Fibroblast of skin of scalp (primary cell): Measurements from ENCODE around the gene SUGP2. TPM values are rescaled to one million over a fixed set of nuclear protein-coding genes. Genes with fewer than 3 reads are reported as not detected.

Experiments used
- DNase-seq: peaks from one replicate; pipeline ENCODE4 v3.0.0-alpha.2; 2013
- polyA plus RNA-seq, 2 experiments: library from polyadenylated mRNA; unstranded; fragments of 120-200 nt; gene quantifications; one replicate each; pipeline ENCODE4 v1.2.1, GENCODE V29; 2013; ENCODE audit not compliant: insufficient read length in 2 of 2

Gene SUGP2
- polyA plus RNA-seq (2013, experiment 1 of 2; ENCODE audit: insufficient read length) = 53.4 TPM
- polyA plus RNA-seq (2013, experiment 2 of 2; ENCODE audit: insufficient read length) = 53.9 TPM

DNA sequence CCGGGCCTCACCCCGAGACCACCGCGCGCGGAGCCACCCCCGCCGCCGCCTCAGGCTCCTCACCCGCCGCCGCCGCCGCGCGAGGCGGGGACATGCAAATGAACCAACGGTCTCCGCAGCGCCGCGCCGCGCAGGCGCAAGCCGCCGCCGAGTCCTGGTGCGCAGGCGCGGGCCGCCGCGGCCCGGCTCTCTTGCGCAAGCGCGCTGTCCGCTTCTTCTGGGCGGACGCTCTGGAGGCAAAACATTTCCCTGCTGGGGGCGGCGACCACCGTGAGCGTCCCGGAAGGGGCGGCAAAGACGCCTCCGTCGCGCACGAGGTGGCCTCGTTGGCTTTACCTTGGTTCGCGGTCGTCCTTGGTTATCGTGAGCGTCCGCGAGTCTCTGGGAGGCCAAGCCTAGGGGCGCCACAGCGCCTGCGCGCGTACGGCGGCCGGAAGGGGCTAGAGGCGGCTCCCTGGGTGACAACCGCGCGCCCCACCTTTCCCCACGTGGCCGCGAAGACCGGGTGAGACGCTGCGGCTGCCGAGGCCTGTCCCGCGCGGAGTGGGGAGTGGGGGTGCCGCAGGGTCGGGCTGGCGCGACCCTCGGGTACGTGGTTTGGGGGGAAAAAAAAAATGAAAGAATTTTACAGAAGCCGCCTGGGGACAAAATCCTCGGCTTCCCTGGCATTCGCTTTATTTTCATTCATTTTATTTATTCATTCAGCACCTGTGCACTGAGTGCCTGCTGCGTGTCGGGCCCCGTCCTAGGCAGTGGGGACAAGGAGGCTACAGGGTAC is at the start of gene SUGP2, which contains the start of gene ARMC6:
Gene SUGP2, minus strand, starts transcription at position 92 of the 778 bp plus-strand sequence. CDS start 2,446 bp downstream, outside the sequence.
Gene ARMC6, plus strand, starts transcription at position 178 of the 778 bp plus-strand sequence. CDS start 607 bp downstream, outside the sequence.
- DNase-seq = peak; percentile 87

DNA sequence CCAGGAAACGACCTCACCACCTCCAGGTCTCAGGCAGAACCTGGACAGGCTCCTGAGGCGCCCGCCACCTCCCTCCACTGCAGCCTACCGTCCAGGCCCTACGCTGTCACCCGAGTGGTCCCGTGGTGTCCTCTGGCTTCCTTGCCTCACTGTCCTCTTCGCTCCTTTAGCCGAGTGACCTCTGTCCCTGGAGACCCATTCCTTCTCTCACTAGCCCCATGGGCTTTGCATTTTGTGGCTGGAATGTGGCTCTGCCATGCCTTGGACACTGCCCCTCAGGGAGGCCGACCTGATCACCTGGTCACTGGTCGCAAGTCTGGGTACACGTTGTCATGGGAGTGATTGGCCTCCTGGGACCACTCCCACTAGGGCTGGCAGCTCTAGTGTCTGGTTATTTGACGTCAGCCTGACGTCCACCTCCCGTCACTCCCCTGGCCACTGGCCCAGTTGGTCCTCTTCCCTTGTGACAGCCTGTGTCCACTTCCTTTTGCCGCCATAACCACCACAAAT is 48.4 kb upstream of the SUGP2 start:
- DNase-seq = no peak

DNA sequence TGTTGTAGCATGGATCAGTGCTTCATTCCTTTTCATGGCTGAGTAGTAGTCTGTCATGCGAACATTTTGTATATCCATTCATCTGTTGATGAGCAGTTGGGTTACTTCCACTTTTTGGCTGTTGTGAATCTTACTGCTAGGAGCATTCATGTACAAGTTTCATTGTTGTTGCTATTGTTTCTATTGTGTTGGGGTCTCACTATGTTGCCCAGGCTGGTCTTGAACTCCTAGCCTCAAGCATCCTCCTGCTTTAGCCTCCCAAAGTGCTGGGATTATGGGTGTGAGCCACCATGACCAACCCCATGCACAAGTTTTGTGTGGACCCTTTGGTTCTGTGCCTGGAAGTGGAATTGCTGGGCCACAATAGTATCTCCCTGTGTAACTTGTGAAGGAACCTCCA is 46.3 kb upstream of the SUGP2 start:
- DNase-seq = no peak

DNA sequence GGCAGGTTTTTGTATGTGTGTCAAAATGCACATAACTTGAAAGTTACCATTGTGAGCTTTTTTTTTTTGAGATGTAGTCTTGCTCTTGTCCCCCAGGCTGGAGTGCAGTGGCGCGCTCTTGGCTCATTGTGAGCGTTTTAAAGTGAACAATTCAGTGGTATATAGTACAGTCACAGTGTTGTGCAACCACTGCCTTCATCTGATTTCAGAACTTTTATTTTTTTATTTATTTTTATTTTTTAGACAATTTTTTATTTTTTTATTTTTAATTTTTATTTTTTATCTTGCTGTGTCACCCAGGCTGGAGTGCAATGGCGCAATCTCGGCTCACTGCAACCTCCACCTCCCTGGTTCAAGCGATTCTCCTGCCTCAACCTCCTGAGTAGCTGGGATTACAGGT is 45.5 kb upstream of the SUGP2 start:
- no peak for DNase-seq

DNA sequence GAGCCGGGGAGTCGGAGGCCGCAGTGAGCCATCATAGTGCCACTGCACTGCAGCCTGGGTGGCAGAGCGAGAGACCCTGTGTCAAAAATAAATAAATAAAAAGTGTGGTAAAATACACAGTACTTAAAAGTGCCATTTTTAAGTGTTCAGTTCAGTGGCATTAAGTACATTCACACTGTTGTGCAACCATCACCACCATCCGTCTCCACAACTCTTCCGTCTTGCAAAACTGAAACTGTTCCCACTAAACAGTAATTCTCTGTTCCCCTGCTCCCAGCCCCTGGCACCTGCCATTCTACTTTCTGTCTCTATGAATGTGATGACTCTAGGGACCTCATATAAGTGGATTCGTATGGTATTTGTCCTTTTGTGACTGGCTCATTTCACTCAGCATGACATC is 43.8 kb upstream of the SUGP2 start:
- no peak for DNase-seq

DNA sequence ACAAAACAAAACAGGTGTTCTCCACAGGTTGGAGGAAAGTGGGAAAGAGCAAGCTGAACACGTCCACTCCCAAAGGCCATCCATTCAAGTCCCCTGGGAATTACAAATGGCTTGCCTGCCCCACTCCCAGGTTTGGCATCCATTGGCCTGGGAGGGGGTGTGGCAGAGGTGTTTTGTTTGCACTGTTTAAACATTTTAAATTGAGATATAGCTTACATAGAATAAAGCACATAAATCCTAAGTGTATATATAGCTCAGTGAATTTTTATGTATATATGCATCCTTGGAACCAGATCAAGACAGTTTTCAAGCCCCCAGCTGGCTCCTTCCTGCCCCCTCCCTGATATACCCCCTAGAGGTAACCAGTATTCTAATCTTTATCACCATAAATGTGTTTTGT is 43.2 kb upstream of the SUGP2 start:
- no peak for DNase-seq

DNA sequence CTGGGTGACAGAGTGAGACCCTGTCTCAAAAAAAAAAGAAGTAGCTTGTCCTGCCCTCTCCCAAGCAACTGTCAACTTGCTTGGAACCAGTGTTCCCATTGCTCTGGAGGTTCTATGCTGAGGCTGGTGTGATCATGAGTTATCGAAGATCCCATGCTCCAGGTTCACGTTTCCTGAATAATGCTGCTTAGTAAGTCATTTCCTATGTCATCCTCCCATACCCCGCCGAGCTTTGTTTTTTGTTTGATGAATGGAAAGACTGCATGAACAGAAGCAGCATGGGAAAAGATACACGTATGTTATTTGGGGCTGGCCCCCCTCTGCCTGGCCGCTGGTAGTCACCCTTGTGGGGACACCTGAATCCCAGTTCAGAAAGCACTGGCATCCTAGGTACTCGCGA is 41.8 kb upstream of the SUGP2 start:
- DNase-seq = no peak

DNA sequence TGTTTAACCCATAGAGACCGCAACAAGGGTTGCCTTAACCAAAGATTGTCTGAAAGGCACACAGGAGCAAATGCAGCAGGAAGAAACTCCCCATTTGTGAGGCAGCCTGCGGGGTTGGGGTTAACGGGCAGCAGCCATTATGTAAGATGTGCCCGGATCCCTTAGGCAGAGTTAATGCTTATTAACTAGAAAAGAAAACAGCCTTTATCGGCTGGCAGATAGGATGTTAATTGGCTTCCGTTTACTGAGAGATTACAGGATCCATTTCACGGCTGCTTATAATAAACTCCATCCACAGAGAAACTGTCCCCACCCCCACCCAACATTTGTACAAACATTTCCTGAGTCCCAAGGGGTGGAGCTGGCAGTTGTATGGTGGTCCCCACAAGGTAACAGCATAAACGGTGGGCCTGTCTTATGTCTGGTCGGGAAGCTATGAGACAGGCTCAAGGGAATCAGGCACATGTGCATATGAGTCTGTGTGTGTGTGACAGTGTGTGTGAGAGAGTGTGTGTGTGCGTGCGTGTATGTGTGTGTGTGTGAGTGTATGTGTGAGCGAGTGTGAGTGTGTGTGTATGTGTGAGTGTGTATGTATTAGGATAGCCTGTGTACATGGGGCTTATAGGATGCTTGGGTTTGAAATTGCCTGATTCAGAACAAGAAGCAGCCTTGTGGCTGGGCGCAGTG is 41.0 kb upstream of the SUGP2 start:
- DNase-seq = no peak

DNA sequence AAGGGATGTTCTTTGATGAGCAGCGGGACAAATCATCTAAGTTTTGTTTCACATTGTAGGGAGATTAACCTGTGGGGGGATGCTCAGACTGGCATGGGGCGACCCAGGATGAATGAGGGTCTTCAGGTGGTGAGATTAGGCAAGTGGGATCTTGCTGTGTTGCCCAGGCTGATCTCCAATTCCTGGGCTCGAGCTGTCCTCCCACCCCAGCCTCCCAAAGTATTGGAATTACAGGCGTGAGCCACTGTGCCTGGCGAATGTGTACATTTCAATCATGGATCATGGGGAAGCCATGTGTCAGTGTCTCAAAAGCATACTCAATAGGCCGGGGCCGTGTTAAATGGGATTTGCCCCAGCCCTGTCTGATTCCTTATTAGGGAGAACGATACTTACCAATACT is 38.6 kb upstream of the SUGP2 start:
- no peak for DNase-seq

DNA sequence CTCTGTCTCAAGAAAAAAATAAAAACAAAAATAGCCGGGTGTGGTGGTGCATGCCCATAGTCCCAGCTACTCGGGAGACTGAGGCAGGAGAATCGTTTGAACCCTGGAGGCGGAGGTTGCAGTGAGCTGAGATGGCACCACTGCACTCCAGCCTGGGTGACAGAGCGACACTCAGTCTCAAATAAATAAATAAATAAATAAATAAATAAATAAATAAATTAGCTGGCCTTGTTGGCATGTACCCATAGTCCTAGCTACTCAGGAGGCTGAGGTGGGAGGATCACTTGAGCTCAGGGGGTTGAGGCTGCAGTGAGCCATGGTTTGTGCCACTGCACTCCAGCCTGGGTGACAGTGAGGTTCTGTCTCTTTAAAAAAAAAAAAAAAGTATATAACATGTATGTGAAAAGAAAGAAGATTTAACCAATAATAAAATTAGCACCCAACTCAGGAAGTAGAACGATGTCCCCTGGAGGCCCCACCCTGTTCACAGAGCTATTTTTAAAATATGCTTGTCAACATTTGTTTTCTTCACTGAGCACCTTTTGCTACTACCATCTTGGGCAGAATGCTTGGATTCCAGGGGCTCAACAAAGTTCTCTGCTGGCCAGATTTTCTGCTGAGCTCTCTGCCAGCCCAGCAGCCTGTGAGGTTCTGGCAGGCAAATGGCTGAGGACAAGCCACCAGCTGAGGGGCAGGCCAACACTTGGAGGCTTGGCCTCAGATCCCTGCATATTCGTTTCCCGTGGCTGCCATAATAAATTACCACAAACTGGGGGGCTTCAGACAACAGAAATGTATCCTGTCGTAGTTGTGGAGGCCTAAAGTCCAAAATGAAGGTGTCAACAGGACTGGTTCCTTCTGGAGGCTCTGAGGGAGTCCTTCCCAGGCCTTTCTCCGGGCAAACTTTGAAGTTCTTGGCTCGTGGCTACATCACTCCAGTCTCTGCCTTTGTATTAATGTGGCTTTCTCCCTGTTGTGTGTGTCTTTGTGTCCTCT is 35.6 kb upstream of the SUGP2 start:
- no peak for DNase-seq

DNA sequence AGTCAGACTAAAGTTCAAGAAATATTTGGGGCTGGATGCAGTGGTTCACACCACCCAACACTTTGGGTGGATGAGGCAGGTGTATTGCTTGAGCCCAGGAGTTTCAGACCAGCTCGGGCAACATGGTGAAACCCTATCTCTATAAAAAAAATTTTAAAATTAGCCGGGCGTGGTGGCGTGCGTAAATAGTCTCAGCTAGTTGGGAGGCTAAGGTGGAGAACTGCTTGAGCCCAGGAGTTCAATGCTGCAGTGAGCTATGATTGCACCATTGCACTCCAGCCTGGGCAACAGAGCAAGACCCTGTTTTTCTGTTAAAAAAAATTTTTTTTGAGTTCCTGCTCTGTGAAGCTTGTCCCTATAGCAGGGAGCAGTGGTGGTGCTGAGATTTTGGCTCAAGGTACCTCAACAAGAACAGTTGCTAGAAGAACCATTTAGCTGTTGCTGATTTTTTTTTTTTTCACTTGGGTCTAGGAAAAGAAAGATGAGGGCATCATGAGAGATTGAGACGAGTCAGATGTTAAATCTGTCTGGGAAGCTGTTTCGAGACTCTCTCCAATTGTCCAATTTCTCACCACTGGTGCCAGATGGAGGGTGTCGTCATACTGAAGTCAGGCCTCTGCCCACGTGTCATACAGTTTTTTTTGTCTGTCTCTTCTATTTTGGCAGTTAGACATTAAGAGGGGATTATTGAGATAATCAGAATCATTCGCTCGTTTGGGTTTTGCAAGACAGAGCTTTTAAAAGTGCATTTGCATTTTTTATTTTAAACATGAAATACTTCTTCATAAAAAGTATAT is 34.2 kb upstream of the SUGP2 start:
- no peak for DNase-seq

DNA sequence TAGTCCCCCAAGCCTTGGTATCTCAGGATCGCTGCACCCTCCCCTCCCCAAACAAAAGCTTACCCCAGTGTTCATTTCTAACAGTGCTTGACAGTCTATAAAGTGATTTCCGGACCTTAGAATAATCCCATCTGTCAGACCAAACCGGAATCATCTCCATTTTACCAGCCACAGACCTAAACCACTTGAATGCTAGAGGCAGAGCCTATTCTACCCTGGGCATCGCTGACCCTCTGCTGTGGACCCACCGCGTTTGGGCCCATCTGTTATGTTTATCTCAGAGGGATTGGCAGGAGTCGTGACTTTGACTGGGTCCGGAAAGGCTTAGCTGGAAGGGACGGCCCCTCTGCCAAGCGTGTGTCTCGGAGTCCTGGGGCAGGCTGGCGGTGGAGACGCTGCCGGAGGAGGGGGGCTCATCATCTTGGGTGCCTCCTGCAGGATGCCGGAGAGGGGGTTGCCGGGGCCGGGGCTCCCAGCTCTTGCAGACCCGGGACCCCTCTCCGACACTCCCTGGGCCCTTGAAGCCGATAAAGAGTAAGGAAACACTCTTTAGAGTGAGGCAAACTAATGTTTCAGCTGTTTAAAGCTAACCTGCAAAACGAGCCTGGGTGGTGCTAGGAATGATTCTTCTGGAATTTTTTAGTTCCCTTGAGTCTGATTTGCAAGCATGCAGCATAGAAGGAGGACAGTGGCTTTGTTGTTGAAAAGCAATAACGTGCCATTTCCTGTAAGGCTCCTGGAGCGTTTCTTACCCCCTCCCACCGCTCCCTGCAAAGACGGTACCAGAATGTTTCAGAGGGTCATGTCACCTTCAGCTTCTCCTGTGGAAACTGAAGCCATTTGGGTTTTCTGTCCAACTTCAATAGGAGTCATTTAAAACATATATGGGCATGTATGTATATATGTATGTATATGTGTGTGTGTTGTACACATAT is 31.8 kb upstream of the SUGP2 start:
- no peak for DNase-seq

DNA sequence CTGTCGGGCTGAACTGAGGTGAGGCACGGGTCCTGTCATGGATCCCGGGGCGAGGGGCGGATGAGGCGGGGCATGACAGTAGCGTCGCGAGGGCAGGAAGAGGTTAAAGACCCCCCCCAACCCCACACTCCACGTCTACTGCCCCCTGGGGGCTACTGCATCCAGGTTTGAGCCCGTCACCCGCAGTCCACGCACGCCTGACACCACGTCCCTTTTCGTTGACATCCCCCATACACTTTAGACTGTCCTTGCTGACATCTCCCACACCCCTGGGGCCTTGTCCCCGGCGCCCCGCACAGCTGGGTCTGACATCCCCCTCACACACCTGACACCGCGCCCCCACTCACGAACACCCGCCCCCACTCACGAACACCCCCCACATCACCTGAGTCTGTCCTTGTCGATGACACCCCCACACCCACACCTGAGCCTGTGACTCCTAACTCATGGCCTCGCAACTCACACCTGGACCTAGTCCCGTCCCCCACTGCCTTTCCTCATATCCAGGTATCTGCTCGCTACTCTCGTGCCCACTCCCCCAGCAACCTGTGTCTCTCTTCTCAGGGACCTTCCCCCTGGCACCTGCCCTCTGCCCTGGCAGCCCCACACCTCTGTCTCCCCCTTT is 30.9 kb upstream of the SUGP2 start:
- DNase-seq = no peak

DNA sequence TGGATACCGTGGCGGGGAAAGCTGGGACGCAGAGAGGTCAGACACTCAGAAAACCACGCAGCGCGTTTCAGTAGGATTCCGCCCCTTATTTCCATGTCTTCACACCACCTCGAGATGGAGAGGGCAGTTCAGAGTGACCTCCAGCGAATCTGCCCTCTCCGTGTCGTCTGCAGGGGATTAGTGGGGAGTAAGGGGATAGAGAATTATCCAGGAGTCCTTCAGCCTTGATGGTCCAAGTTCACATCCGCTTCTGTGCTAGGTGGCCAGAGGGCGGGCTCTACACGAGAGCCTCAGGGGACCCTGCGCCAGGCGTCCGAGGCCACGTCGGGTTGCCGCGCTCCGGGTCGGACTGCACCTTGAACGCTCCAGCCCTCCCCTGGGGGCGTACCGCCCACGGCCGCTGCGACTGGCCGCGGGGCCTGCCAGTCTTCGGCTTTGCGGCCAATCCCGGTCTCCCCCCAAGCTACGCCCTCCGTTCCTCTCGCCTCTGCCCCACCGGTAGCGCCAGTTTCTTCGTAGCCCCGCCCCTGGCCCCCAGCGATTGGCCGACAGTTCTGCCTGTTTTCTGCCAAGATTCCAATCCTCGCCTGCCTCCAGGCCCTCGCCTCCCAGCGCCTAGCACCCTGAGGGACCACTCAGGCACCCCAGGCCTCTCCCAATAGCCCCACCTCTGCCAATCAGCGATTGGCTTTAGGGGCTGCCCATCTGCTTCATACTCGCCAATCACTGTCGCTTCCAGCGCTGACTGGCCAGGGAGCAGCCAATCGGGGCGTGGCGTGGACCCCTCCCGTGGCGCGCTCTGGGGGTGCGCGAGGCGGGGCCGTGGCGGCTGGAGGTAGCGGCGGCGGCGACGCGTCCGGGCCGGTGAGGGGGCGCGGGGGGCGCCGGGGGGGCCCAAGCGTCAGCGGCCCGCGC is 30.1 kb upstream of the SUGP2 start, which contains the start of gene SLC25A42:
Gene SLC25A42, plus strand, starts transcription at position 812 of the 915 bp plus-strand sequence. CDS start 32,131 bp downstream, outside the sequence.
- DNase-seq = peak; percentile 100

DNA sequence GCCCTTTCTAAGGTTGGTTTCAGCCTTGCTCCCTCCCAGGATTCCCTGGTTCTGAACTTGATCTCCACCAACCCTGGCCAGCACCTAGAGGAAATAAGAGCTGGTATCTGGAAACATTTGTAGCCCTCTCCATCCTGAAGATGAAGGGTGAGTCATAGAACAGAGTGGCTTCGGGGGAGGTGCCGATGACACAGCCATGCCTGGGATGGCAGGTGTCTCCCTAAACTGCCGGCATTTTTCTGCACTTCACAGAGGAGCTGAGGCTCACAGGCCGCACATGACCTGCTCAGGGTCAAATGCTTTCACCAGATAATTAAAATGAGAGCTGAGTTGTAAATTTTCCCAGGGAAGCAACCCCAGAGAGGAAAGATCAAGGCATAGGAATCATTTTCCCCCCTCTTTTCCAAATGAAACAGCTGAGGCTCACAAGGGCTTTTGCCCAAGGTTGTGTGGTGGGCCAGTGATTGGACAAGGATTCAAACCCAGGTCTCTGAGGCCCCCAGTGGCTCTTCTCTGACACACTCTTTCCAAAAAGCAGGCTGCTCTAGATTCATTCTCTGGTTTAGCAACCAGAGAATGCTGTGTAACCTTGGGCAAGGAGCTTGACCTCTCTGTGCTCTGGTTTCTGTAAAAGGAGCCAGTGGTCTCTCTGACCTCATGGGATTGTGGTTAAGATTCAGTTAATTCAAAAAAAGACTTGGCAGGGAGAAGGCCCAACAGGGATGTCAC is 29.3 kb upstream of the SUGP2 start:
- peak; percentile 22 for DNase-seq

DNA sequence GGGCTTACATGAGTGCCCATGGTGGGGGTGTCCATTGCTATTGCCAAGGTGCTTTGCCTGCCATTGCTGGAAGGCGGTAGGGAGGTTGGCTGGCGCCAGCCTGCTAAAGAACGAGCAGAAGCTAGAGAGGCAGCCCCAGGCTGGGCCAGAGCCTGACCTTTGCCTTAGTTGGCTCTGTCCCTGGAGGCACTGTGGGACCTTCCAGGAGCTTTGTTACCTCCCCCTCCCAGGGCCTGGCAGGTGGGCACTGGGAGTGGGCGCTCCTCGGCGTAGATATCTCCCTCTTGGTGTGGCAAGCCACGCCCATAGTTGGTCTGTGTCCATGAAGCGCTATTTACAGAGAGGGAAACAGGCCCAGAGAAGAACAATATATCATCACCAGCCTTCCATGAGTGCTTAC is 28.2 kb upstream of the SUGP2 start:
- no peak for DNase-seq

DNA sequence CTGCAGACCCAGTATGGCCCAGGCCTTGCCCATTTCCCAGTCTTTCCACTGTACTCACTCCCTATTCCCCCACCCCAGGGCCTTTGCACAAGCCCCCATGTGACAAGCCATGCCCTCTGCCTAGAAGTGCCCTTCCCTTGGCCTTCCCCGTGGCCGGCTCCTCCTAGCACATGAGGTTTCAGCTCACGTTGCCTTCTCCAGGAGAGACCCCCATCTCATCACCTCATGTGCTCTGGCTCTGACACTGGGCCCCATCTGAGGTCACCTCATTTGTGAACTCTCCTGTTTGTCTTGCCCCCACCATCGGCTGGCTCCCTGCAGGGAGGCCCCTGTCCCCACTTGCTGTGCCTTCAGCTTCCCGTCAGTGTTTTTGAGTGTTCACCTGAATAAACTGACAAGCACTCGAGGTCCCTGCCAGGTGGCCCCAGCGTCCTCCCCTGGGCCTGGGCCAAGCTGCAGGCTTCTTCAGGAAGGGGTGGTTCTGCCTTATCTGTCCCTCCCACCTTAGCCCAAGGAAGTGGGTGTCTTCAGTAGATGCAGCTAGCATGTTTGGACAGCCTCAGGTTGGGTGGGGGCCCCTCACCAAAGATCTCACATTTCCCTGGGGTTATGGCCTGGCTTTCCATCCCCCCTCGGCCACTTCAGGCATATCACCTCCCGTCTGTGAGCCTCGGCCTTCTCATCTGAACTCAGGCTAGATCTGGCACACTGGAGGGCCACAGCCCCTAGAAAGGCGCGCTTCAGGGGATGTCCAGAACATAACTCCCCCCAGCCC is 26.7 kb upstream of the SUGP2 start:
- DNase-seq = no peak
